ENCODE results near the gene CSF3.
"Not testable (repeated sequence)": the region's sequence is repeated elsewhere in the genome, so short reads cannot be mapped to it uniquely, and the experiment has no call there.

Gene CSF3

DNA sequence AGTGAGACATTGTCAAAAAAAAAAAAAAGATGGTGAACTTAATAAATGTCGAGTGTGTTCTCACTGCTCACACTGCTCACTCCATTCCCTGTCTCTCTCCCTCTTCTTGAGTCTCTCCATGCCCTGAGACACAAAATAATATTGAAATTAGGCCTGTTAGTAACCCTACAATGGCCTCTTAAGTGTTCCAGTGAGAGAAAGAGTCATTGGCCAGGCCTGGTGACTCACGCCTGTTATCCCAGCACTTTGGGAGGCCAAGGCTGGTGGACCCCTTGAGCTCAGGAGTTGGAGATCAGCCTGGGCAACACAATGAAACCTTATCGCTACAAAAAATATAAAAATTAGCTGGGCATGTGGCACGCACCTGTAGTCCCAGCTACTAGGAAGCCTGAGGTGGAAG lies 16.2 kb upstream of the CSF3 start:
- DNase-seq, result no peak

DNA sequence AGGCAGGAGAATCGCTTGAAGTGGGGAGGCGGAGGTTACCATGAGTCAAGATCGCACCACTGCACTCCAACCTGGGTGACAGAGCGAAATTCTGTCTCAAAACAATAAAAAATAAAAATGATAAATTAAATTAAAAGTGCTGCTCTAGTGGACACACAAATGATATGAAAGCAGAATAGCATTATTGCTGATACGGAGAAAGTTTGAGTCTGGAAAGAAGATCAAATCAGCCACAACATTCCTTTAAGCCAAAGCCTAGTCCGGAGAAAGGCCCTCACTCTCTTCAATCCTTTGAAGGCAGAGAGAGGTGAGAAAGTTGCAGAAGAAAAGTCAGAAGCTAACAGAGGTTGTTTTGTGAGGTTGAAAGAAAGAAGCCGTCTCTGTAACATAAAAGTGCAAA lies 15.1 kb upstream of the CSF3 start:
- DNase-seq, result no peak

DNA sequence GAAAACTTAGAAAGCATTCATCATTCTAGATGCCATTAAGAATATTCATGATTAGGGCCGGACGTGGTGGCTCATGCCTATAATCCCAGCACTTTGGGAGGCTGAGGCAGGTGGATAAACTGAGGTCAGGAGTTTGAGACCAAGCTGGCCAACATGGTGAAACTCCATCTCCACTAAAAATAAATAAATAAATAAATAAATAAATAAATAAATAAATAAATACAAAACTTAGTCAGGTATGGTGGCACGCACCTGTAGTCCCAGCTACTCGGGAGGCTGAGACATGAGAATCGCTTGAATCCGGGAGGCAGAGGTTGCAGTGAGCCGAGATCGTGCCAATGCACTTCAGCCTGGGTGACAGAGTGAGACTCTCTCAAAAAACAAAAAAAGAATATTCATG lies 13.9 kb upstream of the CSF3 start:
- DNase-seq, result not testable (repeated sequence)

DNA sequence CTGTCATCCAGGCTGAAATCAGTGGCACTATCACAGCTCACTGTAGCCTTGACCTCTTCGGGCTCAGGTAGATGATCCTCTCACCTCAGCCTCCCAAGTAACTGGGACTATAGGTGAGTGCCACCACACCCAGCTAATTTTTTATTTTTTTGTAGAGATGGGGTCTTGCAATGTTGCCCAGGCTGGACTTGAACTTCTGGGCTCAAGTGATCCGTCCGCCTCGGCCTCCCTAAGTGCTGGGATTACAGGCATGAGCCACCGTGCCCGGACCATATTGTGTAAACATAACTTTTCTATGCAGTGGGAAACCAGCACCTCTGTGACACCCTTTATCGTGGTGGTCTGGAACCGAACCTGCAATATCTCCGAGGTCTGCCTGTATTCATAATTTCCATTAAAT lies 11.2 kb upstream of the CSF3 start:
- no peak for DNase-seq

DNA sequence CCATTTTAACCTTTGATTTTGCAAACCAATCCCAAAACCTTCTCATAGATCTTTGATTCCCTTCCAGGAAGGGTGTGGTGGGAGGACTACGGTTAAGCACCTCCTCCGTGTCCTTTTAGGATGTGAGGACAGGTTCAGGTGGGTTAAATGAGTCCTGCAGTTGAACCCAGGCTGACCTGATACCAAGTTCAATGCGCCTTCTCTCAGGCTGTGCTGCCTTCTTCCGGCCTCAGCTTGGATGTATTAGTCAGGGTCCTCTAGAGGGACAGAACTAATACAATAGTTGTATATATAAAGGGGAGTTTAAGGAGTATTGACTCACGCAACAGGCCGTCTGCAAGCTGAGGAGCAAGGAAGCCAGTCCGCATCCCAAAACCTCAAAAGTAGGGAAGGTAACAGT lies 10.5 kb upstream of the CSF3 start:
- DNase-seq, result no peak

DNA sequence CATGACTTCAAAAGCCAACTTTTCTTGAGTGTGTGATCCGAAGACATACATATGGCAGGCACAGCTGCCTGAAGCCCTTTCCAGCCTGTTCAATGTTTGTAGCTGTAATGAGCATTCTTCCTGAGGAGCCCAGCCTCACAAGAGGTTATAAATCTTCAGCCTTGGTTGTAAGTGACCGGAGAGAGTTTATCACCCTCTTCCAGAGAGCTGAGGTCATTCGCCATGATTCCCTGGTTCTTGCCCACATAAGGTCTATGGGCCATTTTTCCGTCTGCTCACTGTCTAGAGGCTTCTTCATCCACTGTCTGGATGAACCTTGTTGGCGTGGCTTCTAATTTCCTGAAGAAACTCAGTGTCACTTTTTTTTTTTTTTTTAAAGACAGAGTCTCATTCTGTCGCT lies 9.7 kb upstream of the CSF3 start:
- no peak for DNase-seq

DNA sequence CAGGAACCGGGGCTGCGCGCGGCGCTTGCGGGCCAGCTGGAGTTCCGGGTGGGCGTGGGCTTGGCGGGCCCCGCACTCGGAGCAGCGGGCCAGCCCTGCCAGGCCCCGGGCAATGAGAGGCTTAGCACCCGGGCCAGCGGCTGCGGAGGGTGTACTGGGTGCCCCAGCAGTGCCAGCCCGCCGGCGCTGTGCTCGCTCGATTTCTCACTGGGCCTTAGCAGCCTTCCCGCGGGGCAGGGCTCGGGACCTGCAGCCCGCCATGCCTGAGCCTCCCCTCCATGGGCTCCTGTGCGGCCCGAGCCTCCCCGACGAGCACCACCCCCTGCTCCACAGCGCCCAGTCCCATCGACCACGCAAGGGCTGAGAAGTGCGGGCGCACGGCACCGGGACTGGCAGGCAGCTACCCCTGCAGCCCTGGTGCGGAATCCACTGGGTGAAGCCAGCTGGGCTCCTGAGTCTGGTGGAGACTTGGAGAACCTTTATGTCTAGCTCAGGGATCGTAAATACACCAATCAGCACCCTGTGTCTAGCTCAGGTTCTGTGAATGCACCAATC lies 4.2 kb upstream of the CSF3 start:
- DNase-seq, result not testable (repeated sequence)

DNA sequence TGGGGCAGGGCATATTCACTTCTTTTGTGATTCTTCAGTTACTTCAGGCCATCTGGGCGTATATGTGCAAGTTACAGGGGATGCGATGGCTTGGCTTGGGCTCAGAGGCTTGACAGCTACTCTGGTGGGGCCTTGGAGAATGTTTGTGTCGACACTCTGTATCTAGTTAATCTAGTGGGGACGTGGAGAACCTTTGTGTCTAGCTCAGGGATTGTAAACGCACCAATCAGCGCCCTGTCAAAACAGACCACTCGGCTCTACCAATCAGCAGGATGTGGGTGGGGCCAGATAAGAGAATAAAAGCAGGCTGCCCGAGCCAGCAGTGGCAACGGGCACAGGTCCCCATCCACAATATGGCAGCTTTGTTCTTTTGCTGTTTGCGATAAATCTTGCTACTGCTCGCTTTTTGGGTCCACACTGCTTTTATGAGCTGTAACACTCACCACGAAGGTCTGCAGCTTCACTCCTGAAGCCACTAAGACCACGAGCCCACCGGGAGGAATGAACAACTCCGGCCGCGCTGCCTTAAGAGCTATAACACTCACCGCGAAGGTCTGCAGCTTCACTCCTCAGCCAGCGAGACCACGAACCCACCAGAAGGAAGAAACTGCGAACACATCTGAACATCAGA lies 3.1 kb upstream of the CSF3 start:
- DNase-seq, result not testable (repeated sequence)

DNA sequence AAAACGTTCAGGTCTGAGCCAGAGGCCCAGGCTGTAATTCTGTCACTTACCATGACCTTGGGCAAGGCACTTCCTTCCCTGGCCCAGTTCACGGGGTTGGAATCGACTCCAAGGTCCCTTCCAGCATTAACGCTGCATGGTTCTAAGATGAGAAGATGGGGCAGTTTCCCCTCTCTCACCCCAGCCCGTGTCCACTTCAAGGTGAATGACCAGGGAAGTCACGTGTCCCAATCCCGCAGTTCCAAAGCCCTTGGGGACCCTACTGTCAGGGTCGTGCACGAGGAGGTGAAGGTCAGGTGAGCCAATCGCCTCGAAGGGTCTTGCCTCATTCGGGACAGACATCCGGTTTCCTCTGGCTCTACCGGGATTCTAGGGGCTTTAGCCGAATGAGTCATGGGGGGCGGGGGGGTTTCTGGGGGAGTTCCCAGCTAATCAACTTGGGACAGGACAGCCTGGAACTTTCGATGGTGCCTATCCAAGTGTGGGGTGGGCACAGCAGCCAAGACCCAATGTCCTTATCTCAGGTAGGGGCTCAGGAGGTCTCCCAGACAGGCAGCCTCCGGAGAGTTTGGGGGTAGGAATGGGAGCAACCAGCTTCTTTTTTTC lies 762 bp upstream of the CSF3 start:
- DNase-seq, result no peak

DNA sequence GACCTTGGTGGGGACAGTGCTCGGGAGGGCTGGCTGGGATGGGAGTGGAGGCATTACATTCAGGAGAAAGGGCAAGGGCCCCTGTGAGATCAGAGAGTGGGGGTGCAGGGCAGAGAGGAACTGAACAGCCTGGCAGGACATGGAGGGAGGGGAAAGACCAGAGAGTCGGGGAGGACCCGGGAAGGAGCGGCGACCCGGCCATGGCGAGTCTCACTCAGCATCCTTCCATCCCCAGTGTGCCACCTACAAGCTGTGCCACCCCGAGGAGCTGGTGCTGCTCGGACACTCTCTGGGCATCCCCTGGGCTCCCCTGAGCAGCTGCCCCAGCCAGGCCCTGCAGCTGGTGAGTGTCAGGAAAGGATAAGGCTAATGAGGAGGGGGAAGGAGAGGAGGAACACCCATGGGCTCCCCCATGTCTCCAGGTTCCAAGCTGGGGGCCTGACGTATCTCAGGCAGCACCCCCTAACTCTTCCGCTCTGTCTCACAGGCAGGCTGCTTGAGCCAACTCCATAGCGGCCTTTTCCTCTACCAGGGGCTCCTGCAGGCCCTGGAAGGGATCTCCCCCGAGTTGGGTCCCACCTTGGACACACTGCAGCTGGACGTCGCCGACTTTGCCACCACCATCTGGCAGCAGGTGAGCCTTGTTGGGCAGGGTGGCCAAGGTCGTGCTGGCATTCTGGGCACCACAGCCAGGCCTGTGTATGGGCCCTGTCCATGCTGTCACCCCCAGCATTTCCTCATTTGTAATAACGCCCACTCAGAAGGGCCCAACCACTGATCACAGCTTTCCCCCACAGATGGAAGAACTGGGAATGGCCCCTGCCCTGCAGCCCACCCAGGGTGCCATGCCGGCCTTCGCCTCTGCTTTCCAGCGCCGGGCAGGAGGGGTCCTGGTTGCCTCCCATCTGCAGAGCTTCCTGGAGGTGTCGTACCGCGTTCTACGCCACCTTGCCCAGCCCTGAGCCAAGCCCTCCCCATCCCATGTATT lies 1.1 kb downstream of the CSF3 start:
- DNase-seq, result no peak

DNA sequence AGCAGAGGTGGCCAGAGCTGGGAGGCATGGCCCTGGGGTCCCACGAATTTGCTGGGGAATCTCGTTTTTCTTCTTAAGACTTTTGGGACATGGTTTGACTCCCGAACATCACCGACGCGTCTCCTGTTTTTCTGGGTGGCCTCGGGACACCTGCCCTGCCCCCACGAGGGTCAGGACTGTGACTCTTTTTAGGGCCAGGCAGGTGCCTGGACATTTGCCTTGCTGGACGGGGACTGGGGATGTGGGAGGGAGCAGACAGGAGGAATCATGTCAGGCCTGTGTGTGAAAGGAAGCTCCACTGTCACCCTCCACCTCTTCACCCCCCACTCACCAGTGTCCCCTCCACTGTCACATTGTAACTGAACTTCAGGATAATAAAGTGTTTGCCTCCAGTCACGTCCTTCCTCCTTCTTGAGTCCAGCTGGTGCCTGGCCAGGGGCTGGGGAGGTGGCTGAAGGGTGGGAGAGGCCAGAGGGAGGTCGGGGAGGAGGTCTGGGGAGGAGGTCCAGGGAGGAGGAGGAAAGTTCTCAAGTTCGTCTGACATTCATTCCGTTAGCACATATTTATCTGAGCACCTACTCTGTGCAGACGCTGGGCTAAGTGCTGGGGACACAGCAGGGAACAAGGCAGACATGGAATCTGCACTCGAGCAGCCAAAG lies 2.3 kb downstream of the CSF3 start:
- no peak for DNase-seq

DNA sequence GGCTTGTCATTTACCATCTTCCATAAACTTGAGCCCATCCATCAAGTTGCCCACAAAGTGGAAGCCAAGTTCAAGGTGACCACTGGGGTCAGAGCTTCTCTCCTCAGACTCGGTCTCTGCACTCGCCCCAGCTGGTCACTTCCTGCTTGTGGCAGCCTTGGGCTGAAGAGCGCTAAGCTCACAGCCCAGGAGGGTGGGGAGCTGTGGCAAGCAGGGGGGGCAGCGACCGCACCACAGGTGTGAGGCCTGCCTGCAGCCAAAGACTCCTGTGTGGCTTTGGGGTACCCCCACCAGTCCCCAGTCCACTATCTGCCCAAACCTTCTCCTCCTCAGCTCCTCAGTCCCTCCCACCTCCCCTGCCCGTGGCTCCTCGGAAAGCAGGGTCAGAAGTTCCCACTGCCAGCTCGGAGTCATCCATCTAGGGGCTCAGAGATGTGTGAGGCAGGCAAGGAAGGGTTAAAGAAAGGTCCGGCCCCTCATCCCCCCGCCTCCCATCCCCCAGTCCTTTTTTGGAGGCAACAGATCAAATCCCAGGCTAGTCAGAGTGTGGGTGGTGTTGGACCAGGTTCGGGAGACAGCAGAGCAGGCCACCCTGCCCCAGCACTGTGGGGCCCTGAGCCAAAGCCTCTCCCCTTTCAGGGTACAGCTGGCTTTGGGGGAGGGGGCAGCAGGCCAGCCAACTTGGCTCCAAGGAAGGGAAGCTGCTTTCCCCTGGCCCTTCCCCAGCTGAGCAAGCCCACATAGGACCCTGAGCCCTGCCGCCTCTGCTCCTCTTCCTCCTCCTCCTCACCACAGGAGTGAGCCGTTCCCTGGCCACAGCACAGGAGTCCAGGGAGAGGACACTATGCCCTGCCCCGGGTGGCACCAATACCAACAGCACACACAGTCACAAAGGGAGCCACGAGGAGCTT lies 3.2 kb downstream of the CSF3 start:
- no peak for DNase-seq

DNA sequence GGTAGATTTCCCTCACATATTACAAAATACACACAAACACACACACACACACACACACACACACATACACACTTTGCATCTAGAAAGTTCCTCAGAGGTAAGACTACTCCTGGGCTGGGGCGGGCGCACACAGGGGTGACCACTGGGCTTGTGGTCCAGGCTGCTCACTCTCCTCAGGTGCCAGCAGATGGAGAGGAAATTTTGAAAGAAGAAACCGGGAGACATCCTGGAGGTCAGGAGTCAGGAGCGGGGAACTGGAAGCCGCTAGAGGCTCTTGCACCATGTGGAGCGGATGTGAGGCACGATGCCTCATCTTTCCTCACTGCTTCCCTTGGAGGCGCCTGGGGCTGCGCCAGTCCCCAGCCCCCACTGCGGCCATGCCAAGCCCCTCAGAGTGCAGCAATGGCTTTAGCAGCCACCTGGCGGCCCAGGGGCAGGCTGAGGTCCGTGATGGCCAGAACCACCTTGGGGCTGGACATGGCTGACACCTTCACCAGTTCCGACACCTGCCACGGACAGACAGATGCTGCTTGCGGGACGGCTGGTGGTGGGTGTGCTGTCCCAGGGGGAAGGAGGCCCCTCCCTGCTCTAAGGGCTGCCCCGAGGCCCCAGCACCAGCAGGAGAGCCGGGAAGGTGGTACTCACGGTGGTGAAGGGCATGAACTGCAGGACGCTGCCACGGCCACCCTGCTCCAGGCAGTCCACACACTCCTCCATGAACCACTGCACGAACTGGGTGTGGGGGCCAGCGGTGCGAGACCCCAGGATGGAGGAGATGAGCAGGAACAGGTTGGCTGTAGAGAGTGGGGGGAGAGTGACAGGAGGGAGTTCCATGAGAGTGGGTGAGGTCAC lies 4.1 kb downstream of the CSF3 start:
- DNase-seq, result no peak

DNA sequence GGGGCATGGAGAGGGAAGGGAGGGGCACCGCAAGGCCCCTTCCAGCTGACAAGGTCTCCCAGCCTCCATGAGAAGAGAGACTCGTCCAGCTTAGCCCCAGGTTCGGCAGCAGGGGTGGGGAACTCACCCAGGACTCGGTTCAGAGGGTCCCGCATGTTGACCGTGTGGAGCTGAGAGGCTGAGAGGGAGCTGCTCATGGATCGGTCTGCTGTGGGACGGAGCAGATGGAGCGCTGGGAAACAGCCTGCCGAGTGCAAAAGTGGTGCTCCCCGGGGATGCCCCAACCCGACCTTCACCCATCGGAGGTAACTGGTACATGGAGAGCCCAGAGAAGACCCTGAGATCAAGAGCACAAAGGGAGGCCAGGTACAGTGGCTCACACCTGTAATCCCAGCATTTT lies 4.9 kb downstream of the CSF3 start:
- DNase-seq, result no peak

DNA sequence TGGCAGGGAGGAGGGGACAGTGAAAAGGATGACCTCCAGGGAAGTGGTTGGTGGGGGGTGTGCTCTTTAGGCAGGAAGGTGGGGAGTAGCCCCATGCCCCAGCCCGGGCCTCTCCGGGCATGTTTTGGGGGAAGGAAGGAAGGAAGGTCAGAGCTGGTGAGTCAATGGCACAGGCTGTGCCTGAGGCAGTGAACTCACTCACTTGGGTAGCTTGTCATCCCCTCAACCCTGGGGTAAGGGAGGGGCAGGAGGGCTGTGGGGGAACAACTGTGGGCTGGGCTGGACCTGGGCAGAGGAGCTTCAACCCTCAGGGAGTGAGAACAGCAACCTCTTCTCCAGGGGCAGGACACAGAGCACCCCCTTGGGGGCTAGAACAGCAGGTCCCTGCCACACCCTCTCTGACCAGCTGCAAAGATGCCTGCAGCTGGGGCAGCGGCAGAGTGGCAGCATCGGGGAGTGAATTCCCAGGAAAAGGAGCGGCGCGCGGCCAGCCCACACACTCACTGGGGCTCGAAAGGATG lies 6.3 kb downstream of the CSF3 start:
- no peak for DNase-seq

DNA sequence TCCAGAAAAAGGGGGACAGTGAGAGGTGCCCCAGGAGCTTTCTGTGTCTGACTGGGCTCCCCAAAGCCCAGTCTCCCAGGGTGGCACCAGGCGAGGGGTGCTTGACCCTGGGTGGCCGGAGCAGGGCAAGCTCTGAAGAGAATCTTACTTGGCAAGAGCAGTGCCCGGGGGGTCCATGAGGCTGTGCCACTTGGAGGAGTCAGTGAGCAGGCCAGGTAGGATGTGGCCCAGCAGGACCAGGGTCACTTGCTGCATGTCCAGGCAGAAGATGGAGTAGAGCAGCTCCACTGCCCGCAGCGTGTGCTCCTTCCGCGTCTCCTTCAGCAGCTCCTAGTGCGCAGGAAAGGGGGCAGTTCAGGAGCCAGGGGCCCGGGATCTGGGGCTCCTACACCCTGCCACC lies 7.3 kb downstream of the CSF3 start:
- no peak for DNase-seq

DNA sequence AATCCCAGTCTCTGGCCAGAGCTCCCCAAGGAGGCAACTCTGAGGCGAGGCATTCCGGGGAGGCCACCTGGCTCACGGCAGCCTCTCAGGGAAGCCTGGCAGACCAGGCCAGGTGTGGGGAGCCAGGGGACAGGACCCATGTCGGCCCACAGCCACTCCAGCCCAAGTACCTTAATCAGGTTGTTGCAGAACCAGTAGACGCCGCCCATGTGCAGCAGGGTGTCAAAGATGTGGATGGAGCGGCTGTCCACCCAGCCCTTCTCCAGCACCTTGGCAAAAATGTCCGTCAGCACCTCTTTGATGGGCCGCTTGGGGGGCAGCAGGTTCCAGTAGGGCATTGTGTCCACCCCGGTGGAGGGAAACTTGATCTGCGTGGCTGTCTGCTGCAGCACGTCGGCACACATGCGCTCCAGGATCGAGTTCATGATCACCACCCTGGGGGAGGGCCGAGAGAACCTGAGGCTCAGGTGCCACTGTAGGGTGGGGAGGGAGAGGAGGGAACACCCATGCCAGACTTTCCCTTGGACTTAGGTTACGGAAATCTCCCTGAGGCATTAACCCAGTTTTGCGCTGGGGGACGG lies 7.8 kb downstream of the CSF3 start:
- DNase-seq, result no peak

DNA sequence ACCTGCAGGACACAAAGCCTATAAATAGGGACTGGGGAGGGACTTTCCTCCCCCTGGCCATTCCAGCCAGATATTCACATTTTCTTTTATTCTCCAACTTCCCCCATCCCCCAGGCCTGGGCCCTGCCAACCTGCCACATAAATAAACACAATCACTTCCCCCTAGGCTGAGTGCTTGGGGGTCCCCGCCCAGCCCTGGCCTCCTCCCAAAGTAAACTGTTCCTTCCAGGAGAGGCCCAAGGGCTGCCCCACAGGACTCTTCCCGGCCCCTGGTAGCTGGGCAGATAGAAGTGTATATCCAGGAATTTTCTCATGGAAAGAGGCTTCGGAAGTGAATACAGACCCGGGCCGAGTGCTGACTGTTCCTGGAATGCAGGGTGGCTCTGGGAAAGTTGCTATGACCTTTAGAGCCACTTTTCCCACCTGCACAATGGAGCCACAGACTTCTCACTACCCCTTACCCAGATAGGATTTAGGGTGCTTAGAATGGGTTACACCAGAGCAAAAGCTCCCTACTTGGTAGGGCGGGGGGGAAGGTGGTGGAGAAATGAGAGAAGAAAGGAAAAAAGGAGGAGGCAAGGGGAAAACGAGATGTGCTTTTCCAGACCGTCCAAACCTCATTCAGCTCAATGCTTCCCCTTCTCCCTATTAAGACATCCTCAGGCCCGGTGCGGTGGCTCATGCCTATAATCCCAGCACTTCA lies 8.5 kb downstream of the CSF3 start:
- DNase-seq, result no peak

DNA sequence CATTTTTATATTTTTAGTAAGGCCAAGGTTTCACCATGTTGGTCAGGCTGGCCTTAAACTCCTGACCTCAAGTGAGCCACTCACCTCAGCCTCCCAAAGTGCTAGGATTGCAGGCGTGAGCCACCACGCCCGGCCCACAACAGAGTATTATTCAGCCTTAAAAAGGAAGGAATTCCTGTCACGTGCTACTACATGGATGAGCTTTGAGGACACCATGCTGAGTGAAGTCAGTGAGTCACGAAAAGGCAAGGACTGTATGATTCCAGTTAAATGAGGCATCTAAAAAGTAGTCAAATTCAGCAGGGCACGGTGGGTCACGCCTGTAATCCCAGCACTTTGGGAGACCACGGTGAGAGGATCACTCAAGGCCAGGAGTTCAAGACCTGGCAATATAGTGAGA lies 9.7 kb downstream of the CSF3 start:
- no peak for DNase-seq

DNA sequence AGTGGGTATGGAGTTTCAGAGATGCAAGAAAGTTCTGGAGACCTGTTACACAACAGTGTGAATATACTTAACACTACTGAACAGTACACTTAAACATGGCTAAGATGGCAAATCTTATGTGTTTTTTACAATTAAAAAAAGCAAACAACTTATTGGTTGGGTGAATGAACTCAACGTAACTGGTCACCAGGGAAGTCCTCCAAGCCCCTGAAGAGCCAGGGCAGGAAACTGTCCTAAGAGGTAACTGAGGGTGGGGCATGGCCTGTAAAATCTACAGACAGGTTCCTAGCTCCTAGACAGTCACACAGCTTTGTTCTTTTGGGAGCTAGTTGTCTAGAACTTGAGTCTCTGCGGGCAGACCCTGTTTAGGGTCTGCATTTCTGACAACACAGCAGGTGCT lies 10.3 kb downstream of the CSF3 start:
- DNase-seq, result no peak
